K562 (cell line): ENCODE measurements around the gene DMXL1. TPM values are rescaled to one million over a fixed set of nuclear protein-coding genes. Genes with fewer than 3 reads are reported as not detected.

Experiments
- ATAC-seq: fragments of 200-7000 bp; cut with Tn5 transposase; 3 replicates; pipeline ENCODE4 v1.9.1; 2020; ENCODE audit warnings: moderate library complexity
- BruUV-seq: library from RNA; stranded (reverse); fragments of 400-500 nt; replicated peaks from 2 replicates; lab custom pipeline; 2021; lab: Mats Ljungman, UMichigan
- CTCF ChIA-PET: fragments of 300-600 bp; formaldehyde crosslinking; extraction: SDS; loops from one replicate; lab custom pipeline; 2021; ENCODE audit warnings: low intra/inter-chr PET ratio; lab: Yijun Ruan, JAX
- POLR2A ChIA-PET: fragments of 300-600, 350-650 bp; sonication (Branson Sonifier 250); formaldehyde crosslinking; extraction: SDS; loops from one replicate; lab custom pipeline; 2021; ENCODE audit warnings: antibody characterized with exemption, inconsistent platforms; lab: Yijun Ruan, JAX
- DNase-seq, 4 experiments: peaks; one replicate each; pipeline versions ENCODE4 v3.0.0 to v3.0.0-alpha.2; 2011 to 2018; ENCODE audit warnings: low spot score in 3 of 4, mixed read lengths in 3 of 4; ENCODE audit errors: extremely low read depth in 1 of 4
- FAIRE-seq: peaks from 2 replicates; lab custom pipeline; 2011; peaks lifted over from hg19 to GRCh38; lab: Jason Lieb, UNC
- H2AFZ ChIP-seq: 2 replicates; pipeline ENCODE4 v1.6.0; 2011; ENCODE audit warnings: low read depth, low read length, control low read depth, inconsistent platforms
- H3K27ac ChIP-seq: fragments of 200-600 bp; 3 replicates; pipeline ENCODE4 v1.8.0; 2011; ENCODE audit warnings: low read depth, mild to moderate bottlenecking, control low read depth, inconsistent platforms, low read length, moderate library complexity, mixed read lengths; ENCODE audit errors: extremely low read depth
- H3K27me3 ChIP-seq, 2 experiments: fragments of 300-600 bp in 1 of 2; 2 replicates in 1 of 2; 3 replicates in 1 of 2; pipeline versions ENCODE4 v1.6.0 to v1.8.0; 2011; ENCODE audit warnings: inconsistent platforms in 2 of 2, low read length in 2 of 2, mild to moderate bottlenecking in 1 of 2, mixed read lengths in 1 of 2, moderate library complexity in 1 of 2; ENCODE audit not compliant: control insufficient read depth in 2 of 2, insufficient read depth in 2 of 2
- H3K36me3 ChIP-seq: fragments of 300-600 bp; 3 replicates; pipeline ENCODE4 v1.8.0; 2011; ENCODE audit warnings: mild to moderate bottlenecking, low read length, inconsistent platforms; ENCODE audit not compliant: control insufficient read depth, insufficient read depth
- H3K4me1 ChIP-seq, 2 experiments: fragments of 200-600 bp in 1 of 2; replicated peaks in 1 of 2; 2 replicates in 1 of 2; 3 replicates in 1 of 2; pipeline versions ENCODE4 v1.5.1 to v1.8.0; 2011; ENCODE audit warnings: inconsistent platforms in 2 of 2, low read length in 2 of 2, mild to moderate bottlenecking in 1 of 2, mixed read lengths in 1 of 2, moderate library complexity in 1 of 2; ENCODE audit not compliant: control insufficient read depth in 2 of 2, insufficient read depth in 2 of 2
- H3K4me2 ChIP-seq: 2 replicates; pipeline ENCODE4 v1.6.1; 2011; ENCODE audit warnings: low read length, control low read depth, inconsistent platforms, mixed read lengths; ENCODE audit not compliant: insufficient read depth
- H3K4me3 ChIP-seq: fragments of 200-600 bp; sonication (generic), shearing (Covaris generic); 2 replicates; pipeline ENCODE4 v1.5.1; 2016; ENCODE audit warnings: control low read depth, inconsistent platforms
- H3K79me2 ChIP-seq: fragments of 200-600 bp; 3 replicates; pipeline ENCODE4 v1.8.0; 2011; ENCODE audit warnings: low read length, inconsistent platforms; ENCODE audit not compliant: control insufficient read depth, insufficient read depth
- H3K9ac ChIP-seq, 2 experiments: 2 replicates each; pipeline versions ENCODE4 v1.6.0 to v1.6.1; 2011; ENCODE audit warnings: low read depth in 2 of 2, low read length in 2 of 2, control low read depth in 1 of 2, inconsistent platforms in 1 of 2, mild to moderate bottlenecking in 1 of 2, mixed read lengths in 1 of 2; ENCODE audit not compliant: insufficient read depth in 1 of 2
- H3K9me1 ChIP-seq: one replicate; pipeline ENCODE4 v1.6.0; 2011; ENCODE audit warnings: inconsistent platforms, mild to moderate bottlenecking, low read length, moderate library complexity; ENCODE audit not compliant: control insufficient read depth, insufficient read depth
- H3K9me3 ChIP-seq: replicated peaks from 2 replicates; pipeline ENCODE4 v1.5.1; 2011; ENCODE audit warnings: low read depth, low read length, inconsistent platforms; ENCODE audit not compliant: control insufficient read depth, insufficient read depth
- H4K20me1 ChIP-seq: replicated peaks from 2 replicates; pipeline ENCODE4 v1.6.1; 2011; ENCODE audit warnings: low read length, inconsistent platforms, mixed read lengths; ENCODE audit not compliant: control insufficient read depth, insufficient read depth
- ARID1B ChIP-seq: fragments of 450-650 bp; IDR thresholded peaks from 2 replicates; pipeline ENCODE4 v1.6.1; 2016; ENCODE audit warnings: antibody characterized with exemption, mild to moderate bottlenecking, inconsistent platforms
- CEBPB ChIP-seq: fragments of 450-650 bp; IDR thresholded peaks from 2 replicates; pipeline ENCODE4 v1.6.1; 2016; ENCODE audit warnings: missing genetic modification characterization, missing compliant biosample characterization
- HDAC2 ChIP-seq: fragments of 450-650 bp; IDR thresholded peaks from 2 replicates; pipeline ENCODE4 v1.6.1; 2016; ENCODE audit warnings: mild to moderate bottlenecking
- NR4A1 ChIP-seq, 2 experiments: fragments of 250-450 bp in 1 of 2; fragments of 450-650 bp in 1 of 2; sonication (Bioruptor Pico) in 1 of 2; IDR thresholded peaks; 2 replicates each; pipeline versions ENCODE4 v1.4.0 to v1.6.1; 2016 to 2020; ENCODE audit warnings: mild to moderate bottlenecking in 2 of 2, missing compliant biosample characterization in 1 of 2, missing genetic modification characterization in 1 of 2, moderate library complexity in 1 of 2
- SMARCA4 ChIP-seq: fragments of 450-650 bp; IDR thresholded peaks from 2 replicates; pipeline ENCODE4 v1.6.1; 2016
- U2AF1 ChIP-seq: fragments of 200-400 bp; formaldehyde crosslinking; optimal IDR thresholded peaks from 2 replicates; pipeline ENCODE3; 2017; ENCODE audit warnings: mild to moderate bottlenecking, low read depth, low read length, moderate library complexity
- WGBS: fragments of 100-300 bp; shearing (Covaris generic); methylation state at CpG from one replicate; pipeline ENCODE4 v1.1.6; 2016; ENCODE audit warnings: low coverage, mixed read lengths; ENCODE audit not compliant: insufficient coverage; ENCODE audit errors: missing lambda C conversion rate; 5-methylcytosine and 5-hydroxymethylcytosine counted together
- in situ Hi-C: fragments of 300-500 bp; cut with MboI; formaldehyde crosslinking; loops from 4 replicates; pipeline ENCODE4 v1.15.0; 2018; ENCODE audit warnings: inconsistent platforms, mixed read lengths
- intact Hi-C: fragments of 100-400 bp; cut with micrococcal nuclease; formaldehyde crosslinking; loops from 2 replicates; pipeline ENCODE4 v1.14.2; 2022
- polyA plus RNA-seq, 8 experiments: library from polyadenylated mRNA; depleted of rRNA in 4 of 8; stranded (reverse) in 5 of 8; unstranded in 3 of 8; fragments of >200 nt; fragmentation: Nextera tagmentation in 2 of 8; fragmentation: Illumina TruSeq in 1 of 8; extraction: Ambion mirVana in 2 of 8; extraction: Trizol in 1 of 8; gene quantifications; 2 replicates each; pipeline versions ENCODE4 v1.2.1 to v1.2.3, GENCODE V29; 2011 to 2014; ENCODE audit warnings: inconsistent platforms in 1 of 8, missing spikeins in 1 of 8
- total RNA-seq, 7 experiments: library from RNA; depleted of rRNA in 6 of 7; stranded (reverse); fragments of >200 nt in 6 of 7; fragmentation: Illumina TruSeq in 2 of 7; extraction: Trizol in 2 of 7; gene quantifications; 2 replicates each; pipeline versions ENCODE4 v1.2.1 to v1.2.3, GENCODE V29; 2011 to 2021; ENCODE audit warnings: low replicate concordance in 1 of 7
- TF ChIP-seq, protein P1 (sequence below), 2 experiments: fragments of 450-650 bp; IDR thresholded peaks; 2 replicates each; pipeline ENCODE4 v1.6.1; 2016

The DMXL1 gene
- total and polyA plus RNA-seq, 9 of the 15 experiments (the other 6 are each of a cell fraction or from before 2014, with no cell fraction given): 8.3 to 40.3 (median 30.6) TPM

DNA sequence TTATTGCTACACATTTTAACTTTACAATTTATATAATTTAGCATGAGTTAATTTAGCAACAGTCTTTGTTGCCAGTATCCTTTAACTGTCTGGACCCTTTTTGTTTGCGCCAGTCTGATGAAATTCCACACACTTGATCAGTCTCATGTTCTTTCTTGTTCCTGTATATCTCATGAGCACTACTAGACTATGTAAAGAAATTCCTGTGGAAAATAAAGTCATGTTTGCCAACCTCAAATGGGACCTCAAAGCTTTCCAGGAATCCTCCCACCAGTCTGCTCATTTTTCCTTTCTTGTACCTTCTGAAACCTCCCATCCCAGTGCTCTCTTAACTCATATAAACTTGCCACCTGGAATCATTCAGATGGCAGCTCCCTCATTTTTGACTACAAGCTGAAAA is 8.0 kb downstream of the DMXL1 start:
- POLR2A ChIA-PET: interaction anchor here (0.7 to 2.8 kb wide), 5 partner anchors 8 to 57 kb away, joined by 3 to 16 read pairs (median 4); partner anchors contain the start of gene DMXL1
- peak overlapping the region; percentile 57; the same call in 2 of the 3 replicates for H3K27ac ChIP-seq
- 57% methylated on average over 1 of the region's 1 CpG for WGBS
- TF ChIP-seq NR4A1 (CRISPR knock-in tag; IDR thresholded peaks at IDR 0.05) (no peak), NR4A1 (tag; IDR thresholded peaks at IDR 0.05) (no peak), CEBPB (0 out of 2 replicates have a peak, but pooled peaks have one; percentile 3)
- peaks cover 97% of the 10 kb centered on the region for H3K79me2 ChIP-seq
- no peak overlapping the region for H3K4me3 ChIP-seq
- H3K9me1 ChIP-seq: no peaks in the 10 kb centered on the region
- in situ Hi-C loops (no loop called here), intact Hi-C loops (loop anchor here (10.0 kb wide), 2 partner anchors 186 to 1436 kb away; no protein-coding TSS in a partner anchor)
- no peak overlapping the region for H2AFZ ChIP-seq
- peak overlapping the region in 1 of 2 experiments; percentile 3; a peak in 1 of 4 replicates for H3K9ac ChIP-seq
- peaks cover 8% of the 10 kb centered on the region; the same call in 1 of the 2 replicates for H4K20me1 ChIP-seq
- CTCF ChIA-PET: no interaction called here
- peaks cover 10 to 34% of the 10 kb centered on the region in 2 experiments; a peak in 4 of 5 replicates for H3K4me1 ChIP-seq
- peaks cover 9% of the 10 kb centered on the region for H3K36me3 ChIP-seq
- peak overlapping the region; percentile 41; the same call in 1 of the 2 replicates for H3K4me2 ChIP-seq
- no peaks in the 10 kb centered on the region for H3K9me3 ChIP-seq
- FAIRE-seq (no peak), DNase-seq (no peak), ATAC-seq (no peak)
- H3K27me3 ChIP-seq: no peaks in the 10 kb centered on the region
- BruUV-seq: no TSS peak

DNA sequence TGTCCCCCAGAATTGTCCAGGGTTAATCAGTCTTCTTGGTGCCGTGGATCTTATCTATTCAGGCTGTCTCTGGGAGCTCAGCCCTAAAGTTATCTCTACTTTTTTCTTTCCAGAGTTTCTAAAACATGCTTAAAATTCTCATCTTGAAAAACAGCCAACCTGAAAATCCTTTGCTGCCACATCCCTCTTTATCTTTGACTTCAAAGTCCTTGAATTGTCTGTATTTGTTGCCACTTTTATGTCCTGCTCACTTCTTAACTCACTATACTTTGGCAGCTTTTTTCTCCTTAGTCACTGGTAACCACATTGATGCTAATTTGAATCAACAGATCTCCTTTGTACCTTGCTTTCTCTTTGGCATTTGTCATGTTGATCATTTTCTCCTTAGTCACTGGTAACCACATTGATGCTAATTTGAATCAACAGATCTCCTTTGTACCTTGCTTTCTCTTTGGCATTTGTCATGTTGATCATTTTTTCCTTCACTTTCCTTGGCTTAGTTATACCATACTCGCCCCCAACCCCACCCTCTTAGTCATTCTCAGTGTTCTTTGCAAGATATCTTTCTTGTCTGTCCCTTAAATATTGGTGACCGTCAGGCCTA is 8.5 kb downstream of the DMXL1 start:
- H3K36me3 ChIP-seq: peaks cover 9% of the 10 kb centered on the region
- peak overlapping the region; percentile 41 for H3K4me2 ChIP-seq
- H3K4me1 ChIP-seq: peaks cover 10 to 32% of the 10 kb centered on the region in 2 experiments; a peak in 4 of 5 replicates
- no peaks in the 10 kb centered on the region for H3K9me1 ChIP-seq
- H4K20me1 ChIP-seq: peaks cover 8% of the 10 kb centered on the region; the same call in 1 of the 2 replicates
- ChIA-PET CTCF (no interaction called here), POLR2A (interaction anchor here (0.6 to 2.8 kb wide), 5 partner anchors 9 to 236 kb away, joined by 3 to 16 read pairs (median 4); partner anchors contain the start of gene DMXL1)
- H2AFZ ChIP-seq: no peak overlapping the region
- H3K4me3 ChIP-seq: no peak overlapping the region
- H3K9ac ChIP-seq: peak overlapping the region in 1 of 2 experiments; percentile 3; a peak in 1 of 4 replicates
- peaks cover 97% of the 10 kb centered on the region for H3K79me2 ChIP-seq
- ATAC-seq: peak; percentile 74
- H3K9me3 ChIP-seq: no peaks in the 10 kb centered on the region
- FAIRE-seq: peak; percentile 86
- in situ Hi-C loops: no loop called here
- WGBS: 3% methylated on average over 3 of the region's 3 CpGs
- DNase-seq: peak in 3 of 4 experiments; percentile 14 to 60 (median 51)
- intact Hi-C loops: loop anchor here (10.0 kb wide), 2 partner anchors 185 to 1435 kb away; no protein-coding TSS in a partner anchor
- no TSS peak for BruUV-seq
- H3K27me3 ChIP-seq: no peaks in the 10 kb centered on the region
- H3K27ac ChIP-seq: peak overlapping the region; percentile 57
- TF ChIP-seq ARID1B (peak; percentile 63), SMARCA4 (peak; percentile 73), U2AF1 (no peak), HDAC2 (0 out of 2 replicates have a peak, but pooled peaks have one; percentile 19)
- TF ChIP-seq, protein P1, sequence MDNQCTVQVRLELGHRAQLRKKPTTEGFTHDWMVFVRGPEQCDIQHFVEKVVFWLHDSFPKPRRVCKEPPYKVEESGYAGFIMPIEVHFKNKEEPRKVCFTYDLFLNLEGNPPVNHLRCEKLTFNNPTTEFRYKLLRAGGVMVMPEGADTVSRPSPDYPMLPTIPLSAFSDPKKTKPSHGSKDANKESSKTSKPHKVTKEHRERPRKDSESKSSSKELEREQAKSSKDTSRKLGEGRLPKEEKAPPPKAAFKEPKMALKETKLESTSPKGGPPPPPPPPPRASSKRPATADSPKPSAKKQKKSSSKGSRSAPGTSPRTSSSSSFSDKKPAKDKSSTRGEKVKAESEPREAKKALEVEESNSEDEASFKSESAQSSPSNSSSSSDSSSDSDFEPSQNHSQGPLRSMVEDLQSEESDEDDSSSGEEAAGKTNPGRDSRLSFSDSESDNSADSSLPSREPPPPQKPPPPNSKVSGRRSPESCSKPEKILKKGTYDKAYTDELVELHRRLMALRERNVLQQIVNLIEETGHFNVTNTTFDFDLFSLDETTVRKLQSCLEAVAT (IDR thresholded peaks at IDR 0.05): 0 out of 4 replicates have a peak, but pooled peaks of 1 of the 2 experiments have one; percentile 36
